Endothelial cell of umbilical vein (primary cell): ENCODE measurements around the gene NALCN. TPM values are rescaled to one million over a fixed set of nuclear protein-coding genes. Genes with fewer than 3 reads are reported as not detected.

Experiments used
- BruUV-seq: library from RNA; stranded (reverse); fragments of 400-500 nt; replicated peaks from 2 replicates; lab custom pipeline; 2021; lab: Mats Ljungman, UMichigan
- CTCF ChIA-PET: fragments of 300-600, 350-600 bp; sonication (Branson Sonifier 250); formaldehyde crosslinking; loops from one replicate; lab custom pipeline; 2021; ENCODE audit warnings: antibody characterized with exemption, inconsistent platforms; lab: Charles Lee
- POLR2A ChIA-PET: fragments of 300-600, 350-600 bp; sonication (Branson Sonifier 250); formaldehyde crosslinking; loops from one replicate; lab custom pipeline; 2021; ENCODE audit warnings: antibody characterized with exemption, inconsistent platforms; lab: Charles Lee
- DNase-seq: peaks from one replicate; pipeline ENCODE4 v3.0.0-alpha.2; 2011; ENCODE audit warnings: low read depth, low spot score
- FAIRE-seq: peaks from 2 replicates; lab custom pipeline; 2011; peaks lifted over from hg19 to GRCh38; lab: Jason Lieb, UNC
- H2AFZ ChIP-seq: 2 replicates; pipeline ENCODE4 v1.6.0; 2012; ENCODE audit warnings: low read depth, low read length, control low read depth, inconsistent platforms
- H3K27ac ChIP-seq: 2 replicates; pipeline ENCODE4 v1.5.1; 2011; ENCODE audit warnings: low read depth, mild to moderate bottlenecking, control low read depth, low read length, moderate library complexity; ENCODE audit not compliant: insufficient read depth
- H3K27me3 ChIP-seq, 2 experiments: 2 replicates each; pipeline versions ENCODE4 v1.6.0 to v1.6.1; 2011; ENCODE audit warnings: low read length in 2 of 2, mixed read lengths in 1 of 2; ENCODE audit not compliant: control insufficient read depth in 2 of 2, insufficient read depth in 2 of 2
- H3K36me3 ChIP-seq, 2 experiments: 2 replicates in 1 of 2; 3 replicates in 1 of 2; pipeline ENCODE4 v1.5.1; 2011; ENCODE audit warnings: low read length in 2 of 2, mild to moderate bottlenecking in 1 of 2, moderate library complexity in 1 of 2; ENCODE audit not compliant: control insufficient read depth in 2 of 2, insufficient read depth in 2 of 2; ENCODE audit errors: extremely low read depth in 1 of 2
- H3K4me1 ChIP-seq: 3 replicates; pipeline ENCODE4 v1.5.1; 2011; ENCODE audit warnings: mild to moderate bottlenecking, low read length; ENCODE audit not compliant: control insufficient read depth, insufficient read depth; ENCODE audit errors: extremely low read depth
- H3K4me2 ChIP-seq: 2 replicates; pipeline ENCODE4 v1.6.1; 2011; ENCODE audit warnings: low read length, control low read depth, mixed read lengths; ENCODE audit not compliant: insufficient read depth
- H3K4me3 ChIP-seq, 3 experiments: fragments of 200-600 bp in 1 of 3; sonication (generic), shearing (Covaris generic) in 1 of 3; replicated peaks in 1 of 3; 2 replicates each; pipeline ENCODE4 v1.5.1; 2011 to 2016; ENCODE audit warnings: control low read depth in 3 of 3, low read length in 3 of 3, mild to moderate bottlenecking in 2 of 3, inconsistent platforms in 1 of 3, low read depth in 1 of 3, moderate library complexity in 1 of 3; ENCODE audit not compliant: insufficient read depth in 1 of 3
- H3K79me2 ChIP-seq: 2 replicates; pipeline ENCODE4 v1.6.0; 2012; ENCODE audit warnings: low read length, inconsistent platforms; ENCODE audit not compliant: control insufficient read depth, insufficient read depth
- H3K9ac ChIP-seq: replicated peaks from 2 replicates; pipeline ENCODE3; 2011; ENCODE audit warnings: low read length, control low read depth; ENCODE audit not compliant: insufficient read depth; ENCODE audit errors: extremely low read depth
- H3K9me1 ChIP-seq: replicated peaks from 3 replicates; pipeline ENCODE4 v1.6.0; 2011; ENCODE audit warnings: mild to moderate bottlenecking, low read length; ENCODE audit not compliant: control insufficient read depth, insufficient read depth; ENCODE audit errors: extremely low read depth
- H3K9me3 ChIP-seq: replicated peaks from 2 replicates; pipeline ENCODE4 v1.5.1; 2012; ENCODE audit warnings: low read length, inconsistent platforms; ENCODE audit not compliant: control insufficient read depth, insufficient read depth
- H4K20me1 ChIP-seq: replicated peaks from 2 replicates; pipeline ENCODE3; 2011; ENCODE audit warnings: mild to moderate bottlenecking, low read length; ENCODE audit not compliant: control insufficient read depth, insufficient read depth; ENCODE audit errors: extremely low read depth
- EZH2 ChIP-seq: IDR thresholded peaks from 2 replicates; pipeline ENCODE4 v1.6.1; 2012; ENCODE audit warnings: borderline replicate concordance, low read depth, mild to moderate bottlenecking, moderate library complexity, low read length, inconsistent platforms; ENCODE audit not compliant: severe bottlenecking
- FOS ChIP-seq: IDR thresholded peaks from 2 replicates; pipeline ENCODE4 v1.6.1; 2011; ENCODE audit warnings: mild to moderate bottlenecking, low read length, moderate library complexity, borderline replicate concordance; ENCODE audit not compliant: insufficient read depth
- GATA2 ChIP-seq: IDR thresholded peaks from 2 replicates; pipeline ENCODE4 v1.7.0; 2011; ENCODE audit warnings: low read depth, mild to moderate bottlenecking, moderate library complexity, mixed read lengths, low read length; ENCODE audit not compliant: insufficient read length, insufficient read depth
- JUN ChIP-seq: IDR thresholded peaks from 2 replicates; pipeline ENCODE4 v1.6.1; 2011; ENCODE audit warnings: borderline replicate concordance, low read depth; ENCODE audit not compliant: insufficient read length, insufficient read depth
- MYC ChIP-seq: IDR thresholded peaks from one replicate; pipeline ENCODE4 v1.6.1; 2011; ENCODE audit warnings: mild to moderate bottlenecking, low read depth, low read length
- POLR2A ChIP-seq: IDR thresholded peaks from 2 replicates; pipeline ENCODE4 v1.6.1; 2012; ENCODE audit warnings: low read depth, mild to moderate bottlenecking, control low read depth, low read length
- POLR2AphosphoS5 ChIP-seq: IDR thresholded peaks from 2 replicates; pipeline ENCODE4 v1.6.1; 2012; ENCODE audit warnings: low read depth, mild to moderate bottlenecking, control low read depth, low read length, moderate library complexity; ENCODE audit not compliant: insufficient read depth
- dilution Hi-C: fragments of 300-500 bp; cut with MboI; formaldehyde crosslinking; loops from one replicate; pipeline ENCODE4 v1.15.0; 2019; ENCODE audit warnings: low sequenced_read_pairs; ENCODE audit not compliant: extremely low pct_ligation_motif_present
- intact Hi-C: fragments of 100-400 bp; cut with micrococcal nuclease; formaldehyde crosslinking; loops from one replicate; pipeline ENCODE4 v1.10.0; 2022
- polyA plus RNA-seq, 4 experiments: library from polyadenylated mRNA; depleted of rRNA in 3 of 4; stranded (reverse) in 3 of 4; unstranded in 1 of 4; fragments of >200 nt; gene quantifications; 2 replicates each; pipeline versions ENCODE4 v1.2.1 to v1.2.3, GENCODE V29; 2011 to 2012; ENCODE audit warnings: missing spikeins in 1 of 4
- total RNA-seq: library from RNA; stranded (reverse); gene quantifications from 2 replicates; pipeline ENCODE4 v1.2.3, GENCODE V29; 2021
- TF ChIP-seq, protein P1 (sequence below), 2 donors: IDR thresholded peaks; 1 replicate in 1 of 2; 2 replicates in 1 of 2; pipeline ENCODE4 v1.5.1; 2011; ENCODE audit warnings: low read length in 2 of 2, mild to moderate bottlenecking in 2 of 2, moderate library complexity in 2 of 2, control low read depth in 1 of 2, inconsistent platforms in 1 of 2, low read depth in 1 of 2; ENCODE audit not compliant: insufficient read depth in 1 of 2; ENCODE audit errors: extremely low read depth in 1 of 2
- TF ChIP-seq, protein P2 (sequence below): IDR thresholded peaks from 2 replicates; pipeline ENCODE4 v1.6.1; 2011; ENCODE audit not compliant: insufficient read depth, insufficient read length

Gene NALCN
- total and polyA plus RNA-seq, 2 donors (not counting 3 experiments of a cell fraction or from before 2014, with no cell fraction given): 3.3 to 4.4 TPM

DNA sequence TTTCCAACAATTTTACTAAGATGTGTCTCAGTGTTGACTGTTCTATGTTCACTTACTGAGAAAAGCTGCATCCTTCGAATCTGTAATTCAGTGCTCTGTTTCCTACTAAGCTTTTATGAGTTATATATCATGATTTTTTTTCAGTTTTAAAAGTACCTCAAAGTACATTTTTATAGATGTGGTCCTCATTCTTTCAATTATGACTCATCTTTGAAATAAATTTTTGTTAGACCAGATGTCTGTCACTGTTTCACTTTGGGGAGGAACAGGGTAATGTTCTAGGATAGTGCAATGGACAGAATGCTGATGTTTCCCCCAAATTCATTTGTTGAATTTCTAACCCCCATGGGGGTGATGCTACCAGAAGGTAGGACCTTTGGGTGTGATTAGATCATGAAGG is 74.8 kb downstream of the NALCN start:
- peaks cover 4% of the 10 kb centered on the region for H3K9me3 ChIP-seq
- H3K9me1 ChIP-seq: no peaks in the 10 kb centered on the region
- no peak overlapping the region for H2AFZ ChIP-seq
- peak; percentile 15 for FAIRE-seq
- peaks cover 14% of the 10 kb centered on the region for H3K4me1 ChIP-seq
- no TSS peak for BruUV-seq
- dilution Hi-C loops: no loop called here
- no peaks in the 10 kb centered on the region for H3K36me3 ChIP-seq
- no peaks in the 10 kb centered on the region for H3K79me2 ChIP-seq
- TF ChIP-seq POLR2A: no peak
- TF ChIP-seq MYC: no peak
- TF ChIP-seq, protein P1, sequence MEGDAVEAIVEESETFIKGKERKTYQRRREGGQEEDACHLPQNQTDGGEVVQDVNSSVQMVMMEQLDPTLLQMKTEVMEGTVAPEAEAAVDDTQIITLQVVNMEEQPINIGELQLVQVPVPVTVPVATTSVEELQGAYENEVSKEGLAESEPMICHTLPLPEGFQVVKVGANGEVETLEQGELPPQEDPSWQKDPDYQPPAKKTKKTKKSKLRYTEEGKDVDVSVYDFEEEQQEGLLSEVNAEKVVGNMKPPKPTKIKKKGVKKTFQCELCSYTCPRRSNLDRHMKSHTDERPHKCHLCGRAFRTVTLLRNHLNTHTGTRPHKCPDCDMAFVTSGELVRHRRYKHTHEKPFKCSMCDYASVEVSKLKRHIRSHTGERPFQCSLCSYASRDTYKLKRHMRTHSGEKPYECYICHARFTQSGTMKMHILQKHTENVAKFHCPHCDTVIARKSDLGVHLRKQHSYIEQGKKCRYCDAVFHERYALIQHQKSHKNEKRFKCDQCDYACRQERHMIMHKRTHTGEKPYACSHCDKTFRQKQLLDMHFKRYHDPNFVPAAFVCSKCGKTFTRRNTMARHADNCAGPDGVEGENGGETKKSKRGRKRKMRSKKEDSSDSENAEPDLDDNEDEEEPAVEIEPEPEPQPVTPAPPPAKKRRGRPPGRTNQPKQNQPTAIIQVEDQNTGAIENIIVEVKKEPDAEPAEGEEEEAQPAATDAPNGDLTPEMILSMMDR (IDR thresholded peaks at IDR 0.05; ENCODE audit: extremely low read depth in 1 of 2, insufficient read depth in 1 of 2, low read depth in 1 of 2, low read length in 2 of 2): no peak
- TF ChIP-seq POLR2AphosphoS5: no peak
- no peak for TF ChIP-seq FOS
- TF ChIP-seq, protein P2, sequence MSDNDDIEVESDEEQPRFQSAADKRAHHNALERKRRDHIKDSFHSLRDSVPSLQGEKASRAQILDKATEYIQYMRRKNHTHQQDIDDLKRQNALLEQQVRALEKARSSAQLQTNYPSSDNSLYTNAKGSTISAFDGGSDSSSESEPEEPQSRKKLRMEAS: no peak
- TF ChIP-seq EZH2: no peak
- no peak for TF ChIP-seq JUN
- TF ChIP-seq GATA2: no peak
- H3K4me3 ChIP-seq: no peak overlapping the region
- ChIA-PET POLR2A (no interaction called here), CTCF (interaction anchor here (0.8 to 1.3 kb wide), 2 partner anchors 11 to 18 kb away, joined by 3 to 5 read pairs; no protein-coding TSS in a partner anchor)
- intact Hi-C loops: no loop called here
- H4K20me1 ChIP-seq: no peaks in the 10 kb centered on the region
- DNase-seq: no peak
- no peaks in the 10 kb centered on the region for H3K27me3 ChIP-seq
- no peak overlapping the region for H3K27ac ChIP-seq
- no peak overlapping the region for H3K4me2 ChIP-seq
- no peak overlapping the region for H3K9ac ChIP-seq
